Endothelial cell of umbilical vein (primary cell): ENCODE results near the gene TMEM181. TPM values are rescaled to one million over a fixed set of nuclear protein-coding genes. Genes with fewer than 3 reads are reported as not detected.

Experiments used
- BruUV-seq: library from RNA; stranded (reverse); fragments of 400-500 nt; replicated peaks from 2 replicates; lab custom pipeline; 2021; lab: Mats Ljungman, UMichigan
- CTCF ChIA-PET: fragments of 300-600, 350-600 bp; sonication (Branson Sonifier 250); formaldehyde crosslinking; loops from one replicate; lab custom pipeline; 2021; ENCODE audit warnings: antibody characterized with exemption, inconsistent platforms; lab: Charles Lee
- POLR2A ChIA-PET: fragments of 300-600, 350-600 bp; sonication (Branson Sonifier 250); formaldehyde crosslinking; loops from one replicate; lab custom pipeline; 2021; ENCODE audit warnings: antibody characterized with exemption, inconsistent platforms; lab: Charles Lee
- DNase-seq: peaks from one replicate; pipeline ENCODE4 v3.0.0-alpha.2; 2011; ENCODE audit warnings: low read depth, low spot score
- FAIRE-seq: peaks from 2 replicates; lab custom pipeline; 2011; peaks lifted over from hg19 to GRCh38; lab: Jason Lieb, UNC
- H2AFZ ChIP-seq: 2 replicates; pipeline ENCODE4 v1.6.0; 2012; ENCODE audit warnings: low read depth, low read length, control low read depth, inconsistent platforms
- H3K27ac ChIP-seq: 2 replicates; pipeline ENCODE4 v1.5.1; 2011; ENCODE audit warnings: low read depth, mild to moderate bottlenecking, control low read depth, low read length, moderate library complexity; ENCODE audit not compliant: insufficient read depth
- H3K27me3 ChIP-seq, 2 experiments: 2 replicates each; pipeline versions ENCODE4 v1.6.0 to v1.6.1; 2011; ENCODE audit warnings: low read length in 2 of 2, mixed read lengths in 1 of 2; ENCODE audit not compliant: control insufficient read depth in 2 of 2, insufficient read depth in 2 of 2
- H3K36me3 ChIP-seq, 2 experiments: 2 replicates in 1 of 2; 3 replicates in 1 of 2; pipeline ENCODE4 v1.5.1; 2011; ENCODE audit warnings: low read length in 2 of 2, mild to moderate bottlenecking in 1 of 2, moderate library complexity in 1 of 2; ENCODE audit not compliant: control insufficient read depth in 2 of 2, insufficient read depth in 2 of 2; ENCODE audit errors: extremely low read depth in 1 of 2
- H3K4me1 ChIP-seq: 3 replicates; pipeline ENCODE4 v1.5.1; 2011; ENCODE audit warnings: mild to moderate bottlenecking, low read length; ENCODE audit not compliant: control insufficient read depth, insufficient read depth; ENCODE audit errors: extremely low read depth
- H3K4me2 ChIP-seq: 2 replicates; pipeline ENCODE4 v1.6.1; 2011; ENCODE audit warnings: low read length, control low read depth, mixed read lengths; ENCODE audit not compliant: insufficient read depth
- H3K4me3 ChIP-seq, 3 experiments: fragments of 200-600 bp in 1 of 3; sonication (generic), shearing (Covaris generic) in 1 of 3; replicated peaks in 1 of 3; 2 replicates each; pipeline ENCODE4 v1.5.1; 2011 to 2016; ENCODE audit warnings: control low read depth in 3 of 3, low read length in 3 of 3, mild to moderate bottlenecking in 2 of 3, inconsistent platforms in 1 of 3, low read depth in 1 of 3, moderate library complexity in 1 of 3; ENCODE audit not compliant: insufficient read depth in 1 of 3
- H3K79me2 ChIP-seq: 2 replicates; pipeline ENCODE4 v1.6.0; 2012; ENCODE audit warnings: low read length, inconsistent platforms; ENCODE audit not compliant: control insufficient read depth, insufficient read depth
- H3K9ac ChIP-seq: replicated peaks from 2 replicates; pipeline ENCODE3; 2011; ENCODE audit warnings: low read length, control low read depth; ENCODE audit not compliant: insufficient read depth; ENCODE audit errors: extremely low read depth
- H3K9me1 ChIP-seq: replicated peaks from 3 replicates; pipeline ENCODE4 v1.6.0; 2011; ENCODE audit warnings: mild to moderate bottlenecking, low read length; ENCODE audit not compliant: control insufficient read depth, insufficient read depth; ENCODE audit errors: extremely low read depth
- H3K9me3 ChIP-seq: replicated peaks from 2 replicates; pipeline ENCODE4 v1.5.1; 2012; ENCODE audit warnings: low read length, inconsistent platforms; ENCODE audit not compliant: control insufficient read depth, insufficient read depth
- H4K20me1 ChIP-seq: replicated peaks from 2 replicates; pipeline ENCODE3; 2011; ENCODE audit warnings: mild to moderate bottlenecking, low read length; ENCODE audit not compliant: control insufficient read depth, insufficient read depth; ENCODE audit errors: extremely low read depth
- EZH2 ChIP-seq: IDR thresholded peaks from 2 replicates; pipeline ENCODE4 v1.6.1; 2012; ENCODE audit warnings: borderline replicate concordance, low read depth, mild to moderate bottlenecking, moderate library complexity, low read length, inconsistent platforms; ENCODE audit not compliant: severe bottlenecking
- FOS ChIP-seq: IDR thresholded peaks from 2 replicates; pipeline ENCODE4 v1.6.1; 2011; ENCODE audit warnings: mild to moderate bottlenecking, low read length, moderate library complexity, borderline replicate concordance; ENCODE audit not compliant: insufficient read depth
- GATA2 ChIP-seq: IDR thresholded peaks from 2 replicates; pipeline ENCODE4 v1.7.0; 2011; ENCODE audit warnings: low read depth, mild to moderate bottlenecking, moderate library complexity, mixed read lengths, low read length; ENCODE audit not compliant: insufficient read length, insufficient read depth
- JUN ChIP-seq: IDR thresholded peaks from 2 replicates; pipeline ENCODE4 v1.6.1; 2011; ENCODE audit warnings: borderline replicate concordance, low read depth; ENCODE audit not compliant: insufficient read length, insufficient read depth
- MYC ChIP-seq: IDR thresholded peaks from one replicate; pipeline ENCODE4 v1.6.1; 2011; ENCODE audit warnings: mild to moderate bottlenecking, low read depth, low read length
- POLR2A ChIP-seq: IDR thresholded peaks from 2 replicates; pipeline ENCODE4 v1.6.1; 2012; ENCODE audit warnings: low read depth, mild to moderate bottlenecking, control low read depth, low read length
- POLR2AphosphoS5 ChIP-seq: IDR thresholded peaks from 2 replicates; pipeline ENCODE4 v1.6.1; 2012; ENCODE audit warnings: low read depth, mild to moderate bottlenecking, control low read depth, low read length, moderate library complexity; ENCODE audit not compliant: insufficient read depth
- dilution Hi-C: fragments of 300-500 bp; cut with MboI; formaldehyde crosslinking; loops from one replicate; pipeline ENCODE4 v1.15.0; 2019; ENCODE audit warnings: low sequenced_read_pairs; ENCODE audit not compliant: extremely low pct_ligation_motif_present
- intact Hi-C: fragments of 100-400 bp; cut with micrococcal nuclease; formaldehyde crosslinking; loops from one replicate; pipeline ENCODE4 v1.10.0; 2022
- polyA plus RNA-seq, 4 experiments: library from polyadenylated mRNA; depleted of rRNA in 3 of 4; stranded (reverse) in 3 of 4; unstranded in 1 of 4; fragments of >200 nt; gene quantifications; 2 replicates each; pipeline versions ENCODE4 v1.2.1 to v1.2.3, GENCODE V29; 2011 to 2012; ENCODE audit warnings: missing spikeins in 1 of 4
- total RNA-seq: library from RNA; stranded (reverse); gene quantifications from 2 replicates; pipeline ENCODE4 v1.2.3, GENCODE V29; 2021
- TF ChIP-seq, protein P1 (sequence below), 2 donors: IDR thresholded peaks; 1 replicate in 1 of 2; 2 replicates in 1 of 2; pipeline ENCODE4 v1.5.1; 2011; ENCODE audit warnings: low read length in 2 of 2, mild to moderate bottlenecking in 2 of 2, moderate library complexity in 2 of 2, control low read depth in 1 of 2, inconsistent platforms in 1 of 2, low read depth in 1 of 2; ENCODE audit not compliant: insufficient read depth in 1 of 2; ENCODE audit errors: extremely low read depth in 1 of 2
- TF ChIP-seq, protein P2 (sequence below): IDR thresholded peaks from 2 replicates; pipeline ENCODE4 v1.6.1; 2011; ENCODE audit not compliant: insufficient read depth, insufficient read length

TMEM181 gene
- total and polyA plus RNA-seq, 2 donors (not counting 3 experiments of a cell fraction or from before 2014, with no cell fraction given), result 21.7 to 33.5 TPM

DNA sequence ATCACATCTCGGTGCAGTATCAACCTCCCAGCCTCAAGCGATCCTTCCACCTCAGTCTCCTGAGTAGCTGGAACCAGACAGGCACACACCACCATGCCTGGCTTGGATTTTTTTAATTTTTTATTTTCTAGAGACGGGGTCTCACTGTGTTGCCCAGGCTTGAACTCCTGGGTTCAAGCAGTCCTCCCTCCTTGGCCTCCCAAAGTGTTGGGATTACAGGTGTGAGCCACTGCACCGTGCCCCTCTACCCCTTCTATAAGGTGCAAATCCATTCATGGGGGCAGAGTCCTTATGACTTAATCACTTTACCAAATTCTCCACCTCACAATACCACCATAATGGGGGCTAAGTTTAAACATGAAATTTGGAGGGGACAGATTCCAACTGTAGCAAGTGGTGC, 37.7 kb downstream of the TMEM181 start:
- Histone ChIP-seq H3K36me3 (peaks cover 4 to 22% of the 10 kb centered on the region in 2 experiments), H3K9me1 (no peaks in the 10 kb centered on the region), H3K9ac (no peak overlapping the region), H3K9me3 (no peaks in the 10 kb centered on the region), H3K27ac (no peak overlapping the region), H4K20me1 (no peaks in the 10 kb centered on the region), H3K4me2 (no peak overlapping the region), H3K4me1 (no peaks in the 10 kb centered on the region), H2AFZ (no peak overlapping the region), H3K79me2 (no peaks in the 10 kb centered on the region), H3K4me3 (no peak overlapping the region), H3K27me3 (no peaks in the 10 kb centered on the region)
- dilution Hi-C loops, result no loop called here
- no peak for TF ChIP-seq FOS
- TF ChIP-seq POLR2AphosphoS5, result no peak
- TF ChIP-seq EZH2, result no peak
- TF ChIP-seq POLR2A, result no peak
- TF ChIP-seq, protein P1, sequence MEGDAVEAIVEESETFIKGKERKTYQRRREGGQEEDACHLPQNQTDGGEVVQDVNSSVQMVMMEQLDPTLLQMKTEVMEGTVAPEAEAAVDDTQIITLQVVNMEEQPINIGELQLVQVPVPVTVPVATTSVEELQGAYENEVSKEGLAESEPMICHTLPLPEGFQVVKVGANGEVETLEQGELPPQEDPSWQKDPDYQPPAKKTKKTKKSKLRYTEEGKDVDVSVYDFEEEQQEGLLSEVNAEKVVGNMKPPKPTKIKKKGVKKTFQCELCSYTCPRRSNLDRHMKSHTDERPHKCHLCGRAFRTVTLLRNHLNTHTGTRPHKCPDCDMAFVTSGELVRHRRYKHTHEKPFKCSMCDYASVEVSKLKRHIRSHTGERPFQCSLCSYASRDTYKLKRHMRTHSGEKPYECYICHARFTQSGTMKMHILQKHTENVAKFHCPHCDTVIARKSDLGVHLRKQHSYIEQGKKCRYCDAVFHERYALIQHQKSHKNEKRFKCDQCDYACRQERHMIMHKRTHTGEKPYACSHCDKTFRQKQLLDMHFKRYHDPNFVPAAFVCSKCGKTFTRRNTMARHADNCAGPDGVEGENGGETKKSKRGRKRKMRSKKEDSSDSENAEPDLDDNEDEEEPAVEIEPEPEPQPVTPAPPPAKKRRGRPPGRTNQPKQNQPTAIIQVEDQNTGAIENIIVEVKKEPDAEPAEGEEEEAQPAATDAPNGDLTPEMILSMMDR (IDR thresholded peaks at IDR 0.05; ENCODE audit: extremely low read depth in 1 of 2, insufficient read depth in 1 of 2, low read depth in 1 of 2, low read length in 2 of 2), result no peak
- TF ChIP-seq MYC, result no peak
- no peak for TF ChIP-seq GATA2
- TF ChIP-seq JUN, result no peak
- TF ChIP-seq, protein P2, sequence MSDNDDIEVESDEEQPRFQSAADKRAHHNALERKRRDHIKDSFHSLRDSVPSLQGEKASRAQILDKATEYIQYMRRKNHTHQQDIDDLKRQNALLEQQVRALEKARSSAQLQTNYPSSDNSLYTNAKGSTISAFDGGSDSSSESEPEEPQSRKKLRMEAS, result no peak
- intact Hi-C loops, result loop anchor here (5.0 kb wide), 1 partner anchor 90 kb away; no protein-coding TSS in a partner anchor
- CTCF ChIA-PET, result interaction anchor here (6.5 kb wide), 1 partner anchor 377 kb away, joined by 46 read pairs; no protein-coding TSS in a partner anchor
- POLR2A ChIA-PET, result no interaction called here
- BruUV-seq, result no TSS peak
- FAIRE-seq, result no peak
- no peak for DNase-seq
